B cell (primary cell): ENCODE measurements around the gene ACTL8.

ENCODE experiments used
- EZH2 ChIP-seq: IDR thresholded peaks from 2 replicates; pipeline ENCODE4 v1.6.1; 2012; ENCODE audit warnings: borderline replicate concordance, low read depth, mild to moderate bottlenecking, moderate library complexity, low read length; ENCODE audit not compliant: insufficient read depth, poor library complexity, severe bottlenecking
- TF ChIP-seq, protein P1 (sequence below): fragments of 200-600 bp; IDR thresholded peaks from one replicate; pipeline ENCODE4 v1.8.0; 2022; ENCODE audit warnings: antibody characterized with exemption, mild to moderate bottlenecking

DNA sequence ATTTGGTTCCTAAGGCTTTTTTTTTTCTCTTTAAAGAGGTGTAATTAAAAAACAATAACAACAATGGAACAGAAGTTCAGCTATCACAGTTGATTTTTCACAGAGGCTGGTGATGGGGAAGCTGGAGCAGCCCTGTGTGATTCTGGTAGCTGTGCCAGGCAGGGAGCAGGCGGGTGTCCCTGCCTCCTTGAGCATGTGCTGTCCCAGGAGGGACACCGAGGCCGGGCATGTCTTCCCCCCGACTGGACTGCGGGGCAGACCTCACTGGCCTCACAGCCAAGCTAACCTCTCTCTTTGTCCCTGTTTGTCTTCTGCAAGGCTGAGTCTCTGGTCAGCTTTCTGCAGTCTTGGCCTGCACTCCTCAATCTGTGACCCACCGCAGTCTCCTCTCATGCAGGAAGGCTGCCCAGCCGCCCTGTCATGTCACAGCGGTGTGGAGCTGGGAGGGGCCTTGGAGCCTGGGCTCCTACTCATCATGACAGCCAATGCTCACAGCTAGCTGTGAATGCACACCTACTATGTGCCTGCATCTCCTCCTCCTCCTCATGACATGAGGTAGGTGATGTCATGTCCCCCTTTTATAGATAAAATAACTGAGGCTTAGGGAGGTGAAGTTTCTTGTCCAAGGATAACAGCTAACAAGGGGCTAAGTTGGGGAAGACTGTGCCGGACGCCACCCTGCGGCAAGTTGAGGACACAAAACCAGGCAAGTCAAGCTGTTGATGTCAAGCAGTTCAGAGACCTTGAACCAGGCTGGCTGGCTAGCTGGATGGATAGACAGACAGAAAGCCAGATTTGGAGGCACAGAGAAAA lies 10.3 kb upstream of the ACTL8 start:
- TF ChIP-seq, protein P1, sequence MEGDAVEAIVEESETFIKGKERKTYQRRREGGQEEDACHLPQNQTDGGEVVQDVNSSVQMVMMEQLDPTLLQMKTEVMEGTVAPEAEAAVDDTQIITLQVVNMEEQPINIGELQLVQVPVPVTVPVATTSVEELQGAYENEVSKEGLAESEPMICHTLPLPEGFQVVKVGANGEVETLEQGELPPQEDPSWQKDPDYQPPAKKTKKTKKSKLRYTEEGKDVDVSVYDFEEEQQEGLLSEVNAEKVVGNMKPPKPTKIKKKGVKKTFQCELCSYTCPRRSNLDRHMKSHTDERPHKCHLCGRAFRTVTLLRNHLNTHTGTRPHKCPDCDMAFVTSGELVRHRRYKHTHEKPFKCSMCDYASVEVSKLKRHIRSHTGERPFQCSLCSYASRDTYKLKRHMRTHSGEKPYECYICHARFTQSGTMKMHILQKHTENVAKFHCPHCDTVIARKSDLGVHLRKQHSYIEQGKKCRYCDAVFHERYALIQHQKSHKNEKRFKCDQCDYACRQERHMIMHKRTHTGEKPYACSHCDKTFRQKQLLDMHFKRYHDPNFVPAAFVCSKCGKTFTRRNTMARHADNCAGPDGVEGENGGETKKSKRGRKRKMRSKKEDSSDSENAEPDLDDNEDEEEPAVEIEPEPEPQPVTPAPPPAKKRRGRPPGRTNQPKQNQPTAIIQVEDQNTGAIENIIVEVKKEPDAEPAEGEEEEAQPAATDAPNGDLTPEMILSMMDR, result no peak
- no peak for TF ChIP-seq EZH2
